HEK293T (cell line): Measurements from ENCODE around the gene C2CD2.

Experiments
- ARNT ChIP-seq: fragments of 450-650 bp; IDR thresholded peaks from 2 replicates; pipeline ENCODE4 v1.6.1; 2017; ENCODE audit warnings: mild to moderate bottlenecking
- BHLHE40 ChIP-seq: fragments of 450-650 bp; IDR thresholded peaks from 2 replicates; pipeline ENCODE4 v1.6.1; 2016; ENCODE audit warnings: mild to moderate bottlenecking, moderate library complexity, borderline replicate concordance
- CTBP1 ChIP-seq: fragments of 450-650 bp; IDR thresholded peaks from 2 replicates; pipeline ENCODE4 v1.6.1; 2016; ENCODE audit warnings: borderline replicate concordance
- ELF4 ChIP-seq: fragments of 450-650 bp; IDR thresholded peaks from 2 replicates; pipeline ENCODE4 v1.6.1; 2017; ENCODE audit warnings: antibody characterized with exemption
- FOXA1 ChIP-seq: fragments of 450-650 bp; IDR thresholded peaks from 2 replicates; pipeline ENCODE4 v1.6.1; 2016; ENCODE audit warnings: mild to moderate bottlenecking
- FOXK2 ChIP-seq: fragments of 450-650 bp; IDR thresholded peaks from 2 replicates; pipeline ENCODE4 v1.6.1; 2016; ENCODE audit warnings: mild to moderate bottlenecking
- FOXM1 ChIP-seq: fragments of 450-650 bp; IDR thresholded peaks from 2 replicates; pipeline ENCODE4 v1.6.1; 2017; ENCODE audit warnings: mild to moderate bottlenecking, borderline replicate concordance
- HDGF ChIP-seq: fragments of 450-650 bp; IDR thresholded peaks from 2 replicates; pipeline ENCODE4 v1.6.1; 2017; ENCODE audit warnings: antibody characterized with exemption, borderline replicate concordance
- NFRKB ChIP-seq: fragments of 450-650 bp; IDR thresholded peaks from 2 replicates; pipeline ENCODE4 v1.6.1; 2016; ENCODE audit warnings: mild to moderate bottlenecking, moderate library complexity
- PKNOX1 ChIP-seq: fragments of 450-650 bp; IDR thresholded peaks from 2 replicates; pipeline ENCODE4 v1.6.1; 2016
- SP1 ChIP-seq: fragments of 450-650 bp; IDR thresholded peaks from 2 replicates; pipeline ENCODE4 v1.6.1; 2017
- SUZ12 ChIP-seq: fragments of 450-650 bp; IDR thresholded peaks from 2 replicates; pipeline ENCODE4 v1.6.1; 2016; ENCODE audit warnings: mild to moderate bottlenecking
- TARDBP ChIP-seq: fragments of 450-650 bp; IDR thresholded peaks from 2 replicates; pipeline ENCODE4 v1.6.1; 2016
- ZNF384 ChIP-seq: fragments of 450-650 bp; IDR thresholded peaks from 2 replicates; pipeline ENCODE4 v1.6.1; 2016

GRCh38 chr21:41975391-41976272 is 21.8 kb upstream of the C2CD2 start:
- no peak for TF ChIP-seq BHLHE40
- TF ChIP-seq ARNT = no peak
- no peak for TF ChIP-seq FOXK2
- TF ChIP-seq HDGF = no peak
- TF ChIP-seq SP1 = no peak
- no peak for TF ChIP-seq CTBP1
- TF ChIP-seq TARDBP = no peak
- TF ChIP-seq PKNOX1 = no peak
- no peak for TF ChIP-seq SUZ12
- no peak for TF ChIP-seq ELF4
- TF ChIP-seq FOXA1 = no peak
- TF ChIP-seq FOXM1 = no peak
- TF ChIP-seq ZNF384 = no peak
- TF ChIP-seq NFRKB = no peak
